ENCODE measurements around the gene HAO2.
"Not testable (repeated sequence)": the region's sequence is repeated elsewhere in the genome, so short reads cannot be mapped to it uniquely, and the experiment has no call there.

HAO2 gene

DNA sequence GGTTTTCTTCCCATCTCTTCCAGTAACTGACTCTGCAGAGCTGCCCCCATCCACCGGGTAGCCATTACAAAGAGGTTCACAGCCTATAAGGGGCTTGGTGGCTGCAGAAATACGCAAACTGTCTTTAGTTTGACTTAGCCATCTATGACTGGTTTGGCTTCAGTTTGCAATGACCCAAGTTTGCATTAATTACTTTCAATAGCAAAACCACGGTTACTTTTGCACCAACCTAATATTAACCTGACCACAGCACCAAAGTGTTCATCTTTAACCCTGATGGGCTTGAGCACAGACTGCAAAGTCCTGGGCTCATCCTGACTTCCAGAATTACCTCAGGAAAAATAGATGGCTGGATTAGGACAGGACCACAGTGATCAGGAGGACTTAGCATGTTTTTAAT lies 2.2 kb upstream of the HAO2 start:
- Histone ChIP-seq H3K36me3 (ENCODE audit: control insufficient read depth in 2 of 2, insufficient read depth in 2 of 2, low read length in 2 of 2) (no peaks in the 10 kb centered on the region), H3K9ac (ENCODE audit: low read length in 2 of 2) (no peak overlapping the region), H3K4me3 (ENCODE audit: low read length in 2 of 2) (no peak overlapping the region), H3K4me1 (ENCODE audit: control insufficient read depth, insufficient read depth, low read length) (no peaks in the 10 kb centered on the region), H3K27me3 (ENCODE audit: control insufficient read depth in 1 of 2, insufficient read depth in 2 of 2, low read length in 2 of 2) (no peaks in the 10 kb centered on the region), H3K27ac (ENCODE audit: low read length) (no peak overlapping the region), H3K9me3 (ENCODE audit: control insufficient read depth in 2 of 2, low read length in 2 of 2) (no peaks in the 10 kb centered on the region)

DNA sequence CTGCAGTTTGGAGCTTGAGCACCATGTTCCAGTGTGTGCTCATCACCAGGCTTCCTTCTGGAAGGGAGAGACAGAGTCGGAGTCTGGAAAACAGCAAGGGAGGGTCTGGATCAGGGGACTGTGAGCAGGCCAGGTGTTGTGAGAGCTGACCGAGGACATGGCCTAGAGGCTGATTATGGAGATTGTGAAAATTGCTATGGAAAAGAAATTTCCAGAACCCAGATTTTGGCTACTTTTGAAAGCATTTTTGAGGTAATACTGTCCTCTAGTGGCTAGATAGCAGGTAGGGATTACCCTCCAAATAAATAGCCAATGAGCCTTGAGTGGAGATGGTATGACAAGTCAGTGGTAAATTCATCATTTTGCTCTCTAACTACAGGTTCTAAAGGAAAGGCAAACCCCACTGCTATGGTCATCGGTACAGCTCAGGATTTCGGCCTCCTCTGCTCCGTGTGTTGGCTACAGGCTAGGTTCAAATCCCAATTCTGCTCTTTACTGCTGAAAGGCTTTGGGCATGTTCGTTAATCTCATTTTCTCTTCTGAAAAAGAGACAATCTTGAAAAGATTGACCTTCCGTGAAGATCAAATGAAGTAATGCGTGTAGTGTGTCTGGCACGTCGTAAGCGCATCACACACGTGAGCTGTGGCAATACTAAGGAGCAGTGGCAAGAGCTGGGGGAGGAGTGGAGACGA lies 1.0 kb upstream of the HAO2 start:
- H3K36me3 ChIP-seq (ENCODE audit: control insufficient read depth in 2 of 2, insufficient read depth in 2 of 2, low read length in 2 of 2) = no peaks in the 10 kb centered on the region
- H3K27me3 ChIP-seq (ENCODE audit: control insufficient read depth in 1 of 2, insufficient read depth in 2 of 2, low read length in 2 of 2) = no peaks in the 10 kb centered on the region
- no peaks in the 10 kb centered on the region for H3K9me3 ChIP-seq (ENCODE audit: control insufficient read depth in 2 of 2, low read length in 2 of 2)
- H3K27ac ChIP-seq (ENCODE audit: low read length) = no peak overlapping the region
- H3K9ac ChIP-seq (ENCODE audit: low read length in 2 of 2) = no peak overlapping the region
- no peak overlapping the region for H3K4me3 ChIP-seq (ENCODE audit: low read length in 2 of 2)
- H3K4me1 ChIP-seq (ENCODE audit: control insufficient read depth, insufficient read depth, low read length) = no peaks in the 10 kb centered on the region

DNA sequence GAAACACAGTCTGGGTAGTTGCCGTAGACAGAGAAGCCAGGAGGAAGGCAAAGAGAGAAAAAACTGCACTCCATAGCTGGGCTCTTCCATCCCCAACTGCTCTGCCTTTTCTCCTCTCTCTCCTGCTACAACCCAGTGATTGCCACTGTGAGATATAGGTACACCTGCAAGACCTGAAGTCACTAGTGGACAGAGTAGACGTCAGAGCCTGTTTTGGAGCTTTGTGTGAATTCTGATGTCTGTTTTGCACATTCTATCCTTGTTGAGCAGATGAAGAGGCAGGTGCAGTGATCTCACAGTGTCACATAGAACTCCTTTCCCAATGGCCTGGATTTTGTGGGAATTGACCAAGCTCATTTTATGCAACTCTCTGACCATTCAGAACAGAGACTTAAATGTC lies 2.2 kb downstream of the HAO2 start:
- Histone ChIP-seq H3K27me3 (ENCODE audit: control insufficient read depth in 1 of 2, insufficient read depth in 2 of 2, low read length in 2 of 2) (no peaks in the 10 kb centered on the region), H3K36me3 (ENCODE audit: control insufficient read depth in 2 of 2, insufficient read depth in 2 of 2, low read length in 2 of 2) (no peaks in the 10 kb centered on the region), H3K9me3 (ENCODE audit: control insufficient read depth in 2 of 2, low read length in 2 of 2) (no peaks in the 10 kb centered on the region), H3K4me1 (ENCODE audit: control insufficient read depth, insufficient read depth, low read length) (no peaks in the 10 kb centered on the region), H3K4me3 (ENCODE audit: low read length in 2 of 2) (no peak overlapping the region), H3K27ac (ENCODE audit: low read length) (no peak overlapping the region), H3K9ac (ENCODE audit: low read length in 2 of 2) (no peak overlapping the region)

DNA sequence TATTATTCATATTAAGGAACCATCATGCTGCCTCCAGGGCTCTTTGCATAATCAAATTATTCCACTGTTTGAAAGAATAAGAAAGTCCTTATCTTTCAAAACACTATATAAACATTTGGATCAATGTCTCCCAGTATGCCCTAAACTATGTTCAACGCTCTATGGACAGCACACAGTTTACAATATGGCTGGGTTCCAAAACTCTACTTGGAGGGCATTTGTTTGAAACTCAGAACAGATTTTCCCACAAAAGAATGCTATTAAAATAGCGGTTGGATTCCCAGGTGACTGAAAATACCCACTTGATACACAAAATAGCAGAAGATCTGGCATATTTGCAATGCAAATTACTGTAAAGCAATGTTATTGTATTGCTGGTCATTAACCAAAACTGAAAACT lies 3.2 kb downstream of the HAO2 start:
- no peak overlapping the region for H3K4me3 ChIP-seq (ENCODE audit: low read length in 2 of 2)
- H3K36me3 ChIP-seq (ENCODE audit: control insufficient read depth in 2 of 2, insufficient read depth in 2 of 2, low read length in 2 of 2) = no peaks in the 10 kb centered on the region
- no peak overlapping the region for H3K9ac ChIP-seq (ENCODE audit: low read length in 2 of 2)
- no peaks in the 10 kb centered on the region for H3K9me3 ChIP-seq (ENCODE audit: control insufficient read depth in 2 of 2, low read length in 2 of 2)
- H3K27ac ChIP-seq (ENCODE audit: low read length) = no peak overlapping the region
- no peaks in the 10 kb centered on the region for H3K4me1 ChIP-seq (ENCODE audit: control insufficient read depth, insufficient read depth, low read length)
- H3K27me3 ChIP-seq (ENCODE audit: control insufficient read depth in 1 of 2, insufficient read depth in 2 of 2, low read length in 2 of 2) = no peaks in the 10 kb centered on the region

DNA sequence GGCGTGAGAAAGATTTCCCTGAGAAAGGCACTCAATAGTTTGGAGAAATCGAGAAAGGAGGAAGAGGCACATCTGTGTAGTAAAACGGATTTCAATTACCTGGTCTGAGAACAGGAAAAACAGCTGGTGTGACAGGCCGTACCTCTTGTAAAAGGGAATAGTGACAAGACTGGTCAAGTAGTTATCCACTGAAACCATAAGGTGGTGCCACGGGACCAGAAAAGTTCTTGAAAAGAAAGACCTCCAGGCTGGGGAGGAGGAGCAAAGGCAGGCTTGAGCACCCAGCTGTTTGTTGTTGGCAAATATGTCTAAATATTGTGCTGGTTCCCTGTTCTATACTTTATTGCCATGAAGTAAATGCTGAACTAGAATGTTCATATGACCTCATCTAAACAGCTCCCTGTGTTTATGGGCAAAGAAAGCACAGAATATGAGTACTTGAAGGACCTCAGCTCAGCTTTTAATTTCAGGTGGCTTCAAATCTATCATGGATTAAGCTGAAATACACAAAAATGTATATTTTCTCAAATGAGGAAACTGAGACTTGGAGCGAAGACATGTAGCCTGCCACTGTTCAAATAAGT lies 4.0 kb downstream of the HAO2 start:
- Histone ChIP-seq H3K9me3 (ENCODE audit: control insufficient read depth in 2 of 2, low read length in 2 of 2) (no peaks in the 10 kb centered on the region), H3K4me1 (ENCODE audit: control insufficient read depth, insufficient read depth, low read length) (no peaks in the 10 kb centered on the region), H3K9ac (ENCODE audit: low read length in 2 of 2) (no peak overlapping the region), H3K36me3 (ENCODE audit: control insufficient read depth in 2 of 2, insufficient read depth in 2 of 2, low read length in 2 of 2) (no peaks in the 10 kb centered on the region), H3K4me3 (ENCODE audit: low read length in 2 of 2) (no peak overlapping the region), H3K27me3 (ENCODE audit: control insufficient read depth in 1 of 2, insufficient read depth in 2 of 2, low read length in 2 of 2) (no peaks in the 10 kb centered on the region), H3K27ac (ENCODE audit: low read length) (no peak overlapping the region)

DNA sequence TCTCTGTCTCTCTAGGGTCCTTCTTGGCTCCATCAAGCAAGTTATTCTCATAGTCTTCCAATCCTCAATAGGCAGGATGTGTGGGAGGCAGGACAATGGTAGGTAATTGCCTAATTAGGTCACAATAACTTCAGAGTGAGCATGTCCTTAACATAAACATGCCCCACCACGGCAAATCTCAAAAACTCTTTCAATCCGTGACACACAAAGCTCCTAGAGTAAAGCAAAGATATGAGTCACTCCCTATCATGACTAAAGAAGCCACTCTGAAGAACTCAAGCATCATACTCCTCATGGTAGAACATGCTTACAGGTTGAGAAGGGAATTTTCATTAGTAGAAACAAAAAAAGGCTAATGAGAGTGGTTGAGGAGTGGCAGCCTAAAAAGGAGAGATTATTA lies 4.9 kb downstream of the HAO2 start:
- Histone ChIP-seq H3K4me1 (ENCODE audit: control insufficient read depth, insufficient read depth, low read length) (no peaks in the 10 kb centered on the region), H3K9ac (ENCODE audit: low read length in 2 of 2) (no peak overlapping the region), H3K9me3 (ENCODE audit: control insufficient read depth in 2 of 2, low read length in 2 of 2) (no peaks in the 10 kb centered on the region), H3K27me3 (ENCODE audit: control insufficient read depth in 1 of 2, insufficient read depth in 2 of 2, low read length in 2 of 2) (no peaks in the 10 kb centered on the region), H3K4me3 (ENCODE audit: low read length in 2 of 2) (no peak overlapping the region), H3K27ac (ENCODE audit: low read length) (no peak overlapping the region), H3K36me3 (ENCODE audit: control insufficient read depth in 2 of 2, insufficient read depth in 2 of 2, low read length in 2 of 2) (no peaks in the 10 kb centered on the region)

DNA sequence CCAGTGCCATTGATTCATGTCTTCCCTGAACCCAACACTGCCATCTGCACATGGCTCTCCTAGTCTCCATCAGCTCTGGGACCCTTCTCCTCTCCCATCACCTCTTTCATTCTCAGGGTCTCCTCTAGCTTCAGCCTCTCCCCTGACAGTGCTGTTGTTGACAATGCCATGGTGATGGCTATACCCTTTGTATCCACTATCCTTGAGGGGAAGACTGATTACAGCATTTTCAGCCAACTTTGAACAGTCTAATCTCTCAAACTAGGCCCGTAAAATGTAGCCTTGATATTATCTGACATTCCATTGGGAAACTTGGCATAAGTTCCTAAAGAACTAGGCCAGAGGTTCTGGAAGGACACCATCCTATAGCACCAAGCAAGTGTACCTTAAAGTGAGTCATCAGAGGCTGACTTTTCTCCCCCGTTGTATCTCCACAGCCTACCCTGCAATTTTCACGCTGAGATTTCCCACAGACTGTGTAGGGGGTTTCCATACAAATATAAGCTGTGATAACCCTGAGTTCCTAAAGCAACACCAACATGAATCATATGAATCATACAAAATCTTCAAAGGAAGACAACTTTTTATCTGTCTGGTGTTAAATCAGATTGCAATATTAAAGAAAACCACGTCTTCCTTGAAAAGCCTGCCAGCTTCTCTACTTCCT lies 5.8 kb downstream of the HAO2 start:
- Histone ChIP-seq H3K27ac (ENCODE audit: low read length) (no peak overlapping the region), H3K4me3 (ENCODE audit: low read length in 2 of 2) (no peak overlapping the region), H3K9me3 (ENCODE audit: control insufficient read depth in 2 of 2, low read length in 2 of 2) (no peaks in the 10 kb centered on the region), H3K4me1 (ENCODE audit: control insufficient read depth, insufficient read depth, low read length) (no peaks in the 10 kb centered on the region), H3K36me3 (ENCODE audit: control insufficient read depth in 2 of 2, insufficient read depth in 2 of 2, low read length in 2 of 2) (no peaks in the 10 kb centered on the region), H3K27me3 (ENCODE audit: control insufficient read depth in 1 of 2, insufficient read depth in 2 of 2, low read length in 2 of 2) (no peaks in the 10 kb centered on the region), H3K9ac (ENCODE audit: low read length in 2 of 2) (no peak overlapping the region)

DNA sequence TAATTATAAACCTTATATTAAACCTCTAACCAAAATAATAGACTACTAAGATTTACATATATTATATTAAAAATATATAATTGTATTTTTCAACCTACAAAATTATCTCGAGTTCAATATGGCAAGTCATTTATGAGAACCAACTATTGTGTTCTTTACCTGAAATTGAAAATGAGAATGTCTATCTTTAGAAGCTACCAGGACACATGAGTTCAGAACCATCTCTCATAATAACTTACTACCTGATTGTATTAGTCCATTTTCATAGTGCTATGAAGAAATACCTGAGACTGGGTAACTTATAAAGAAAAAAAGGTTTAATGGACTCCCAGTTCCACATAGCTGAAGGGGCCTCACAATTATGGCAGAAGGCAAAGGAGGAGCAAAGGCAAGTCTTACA lies 6.8 kb downstream of the HAO2 start:
- Histone ChIP-seq H3K4me3 (ENCODE audit: low read length in 2 of 2) (no peak overlapping the region), H3K4me1 (ENCODE audit: control insufficient read depth, insufficient read depth, low read length) (no peaks in the 10 kb centered on the region), H3K9me3 (ENCODE audit: control insufficient read depth in 2 of 2, low read length in 2 of 2) (no peaks in the 10 kb centered on the region), H3K9ac (ENCODE audit: low read length in 2 of 2) (no peak overlapping the region), H3K27me3 (ENCODE audit: control insufficient read depth in 1 of 2, insufficient read depth in 2 of 2, low read length in 2 of 2) (no peaks in the 10 kb centered on the region), H3K27ac (ENCODE audit: low read length) (no peak overlapping the region), H3K36me3 (ENCODE audit: control insufficient read depth in 2 of 2, insufficient read depth in 2 of 2, low read length in 2 of 2) (no peaks in the 10 kb centered on the region)

DNA sequence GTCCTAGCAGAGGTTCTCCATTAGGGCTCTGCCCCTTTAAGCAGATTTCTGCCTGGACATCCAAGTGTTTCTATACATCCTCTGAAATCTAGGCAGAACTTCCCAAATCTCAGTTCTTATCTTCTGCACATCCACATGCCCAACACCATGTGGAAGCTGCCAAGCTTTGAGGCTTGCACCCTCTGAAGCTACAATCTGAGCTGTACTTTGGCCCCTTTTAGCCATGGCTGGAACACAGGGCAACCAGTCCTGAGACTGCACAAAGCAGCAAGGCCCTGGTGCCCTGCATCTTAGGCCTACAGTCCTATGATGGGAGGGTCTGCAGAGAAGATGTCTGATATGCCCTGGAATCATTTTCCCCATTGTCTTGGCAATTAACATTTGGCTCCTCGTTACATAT lies 8.0 kb downstream of the HAO2 start:
- Histone ChIP-seq H3K4me1 (ENCODE audit: control insufficient read depth, insufficient read depth, low read length) (no peaks in the 10 kb centered on the region), H3K9me3 (ENCODE audit: control insufficient read depth in 2 of 2, low read length in 2 of 2) (no peaks in the 10 kb centered on the region), H3K9ac (ENCODE audit: low read length in 2 of 2) (no peak overlapping the region), H3K36me3 (ENCODE audit: control insufficient read depth in 2 of 2, insufficient read depth in 2 of 2, low read length in 2 of 2) (no peaks in the 10 kb centered on the region), H3K27me3 (ENCODE audit: control insufficient read depth in 1 of 2, insufficient read depth in 2 of 2, low read length in 2 of 2) (no peaks in the 10 kb centered on the region), H3K27ac (ENCODE audit: low read length) (no peak overlapping the region), H3K4me3 (ENCODE audit: low read length in 2 of 2) (no peak overlapping the region)

DNA sequence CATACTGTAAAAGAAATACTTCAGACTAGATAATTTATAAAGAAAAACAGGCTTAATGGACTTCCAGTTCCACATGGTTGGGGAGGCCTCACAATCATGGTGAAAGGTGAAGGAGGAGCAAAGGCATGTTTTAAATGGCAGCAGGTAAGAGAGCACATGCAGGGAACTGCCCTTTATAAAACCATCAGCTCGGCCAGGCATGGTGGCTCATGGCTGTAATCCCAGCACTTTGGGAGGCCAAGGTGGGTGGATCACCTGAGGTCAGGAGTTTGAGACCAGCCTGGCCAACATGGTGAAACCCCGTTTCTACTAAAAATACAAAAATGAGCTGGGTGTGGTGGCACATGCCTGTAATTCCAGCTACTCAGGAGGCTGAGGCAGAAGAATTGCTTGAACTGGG lies 9.0 kb downstream of the HAO2 start:
- not testable (repeated sequence) for H3K27me3 ChIP-seq (ENCODE audit: control insufficient read depth in 1 of 2, insufficient read depth in 2 of 2, low read length in 2 of 2); H3K4me1 ChIP-seq (ENCODE audit: control insufficient read depth, insufficient read depth, low read length); H3K4me3 ChIP-seq (ENCODE audit: low read length in 2 of 2); H3K27ac ChIP-seq (ENCODE audit: low read length); H3K9ac ChIP-seq (ENCODE audit: low read length in 2 of 2); H3K36me3 ChIP-seq (ENCODE audit: control insufficient read depth in 2 of 2, insufficient read depth in 2 of 2, low read length in 2 of 2); H3K9me3 ChIP-seq (ENCODE audit: control insufficient read depth in 2 of 2, low read length in 2 of 2)

DNA sequence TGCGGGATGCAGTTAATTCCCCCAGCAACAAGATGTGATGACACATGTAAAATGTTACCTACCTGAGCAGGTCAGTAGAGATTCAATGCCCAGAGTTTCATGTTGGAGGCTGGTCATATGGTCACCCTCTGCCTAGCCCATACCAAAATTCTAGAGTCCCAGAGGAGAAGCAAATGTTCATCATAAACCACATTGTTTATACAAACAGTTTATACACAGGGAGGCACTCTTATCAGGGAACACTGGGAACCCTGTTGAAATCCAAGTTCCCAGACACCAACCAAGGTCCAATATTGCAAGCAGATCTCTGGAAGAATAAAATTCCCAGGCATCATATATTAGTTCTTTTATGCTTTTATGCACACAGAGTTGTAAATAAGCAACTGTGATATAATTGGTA lies 10.5 kb downstream of the HAO2 start:
- H3K4me1 ChIP-seq (ENCODE audit: control insufficient read depth, insufficient read depth, low read length) = no peaks in the 10 kb centered on the region
- no peak overlapping the region for H3K4me3 ChIP-seq (ENCODE audit: low read length in 2 of 2)
- H3K9ac ChIP-seq (ENCODE audit: low read length in 2 of 2) = no peak overlapping the region
- no peaks in the 10 kb centered on the region for H3K36me3 ChIP-seq (ENCODE audit: control insufficient read depth in 2 of 2, insufficient read depth in 2 of 2, low read length in 2 of 2)
- H3K9me3 ChIP-seq (ENCODE audit: control insufficient read depth in 2 of 2, low read length in 2 of 2) = no peaks in the 10 kb centered on the region
- H3K27me3 ChIP-seq (ENCODE audit: control insufficient read depth in 1 of 2, insufficient read depth in 2 of 2, low read length in 2 of 2) = no peaks in the 10 kb centered on the region
- H3K27ac ChIP-seq (ENCODE audit: low read length) = no peak overlapping the region
